Keratinocyte (primary cell): ENCODE measurements around the gene TTBK1.

Experiments
- CTCF ChIP-seq, 3 experiments: IDR thresholded peaks in 1 of 3; conservative IDR thresholded peaks in 1 of 3; optimal IDR thresholded peaks in 1 of 3; 2 replicates in 2 of 3; 3 replicates in 1 of 3; pipeline versions ENCODE3 to v1.5.1; 2011; ENCODE audit warnings: low read length in 3 of 3, mild to moderate bottlenecking in 3 of 3, moderate library complexity in 2 of 3, control low read depth in 1 of 3, inconsistent platforms in 1 of 3; ENCODE audit not compliant: insufficient read depth in 2 of 3; ENCODE audit errors: extremely low read depth in 1 of 3
- EZH2 ChIP-seq: IDR thresholded peaks from one replicate; pipeline ENCODE4 v1.6.1; 2012; ENCODE audit warnings: inconsistent platforms, mild to moderate bottlenecking, low read length, moderate library complexity

GRCh38 chr6:43268782-43269272 is 25.5 kb downstream of the TTBK1 start:
- TF ChIP-seq EZH2 (no peak), CTCF (optimal IDR thresholded peaks at IDR 0.05 in 1 of 3, IDR thresholded peaks at IDR 0.05 in 1 of 3, conservative IDR thresholded peaks at IDR 0.05 in 1 of 3; ENCODE audit: extremely low read depth in 1 of 3, insufficient read depth in 2 of 3, low read length in 3 of 3) (no peak)
